H9 (cell line): ENCODE measurements around the gene DOCK10. TPM values are rescaled to one million over a fixed set of nuclear protein-coding genes. Genes with fewer than 3 reads are reported as not detected.

Source experiments
- DNase-seq: peaks from one replicate; pipeline ENCODE4 v3.0.0-alpha.2; 2017
- H2AFZ ChIP-seq: one replicate; pipeline ENCODE4 v1.6.1; 2013; ENCODE audit warnings: mild to moderate bottlenecking, low read length, control low read depth, moderate library complexity
- H2AK5ac ChIP-seq: 2 replicates; pipeline ENCODE4 v1.6.1; 2013; ENCODE audit warnings: low read length, control low read depth, mixed read lengths; ENCODE audit not compliant: insufficient read length
- H2BK120ac ChIP-seq: one replicate; pipeline ENCODE4 v1.6.1; 2013; ENCODE audit warnings: low read depth, mild to moderate bottlenecking, low read length, control low read depth, inconsistent platforms; ENCODE audit not compliant: poor library complexity, severe bottlenecking
- H2BK12ac ChIP-seq: 2 replicates; pipeline ENCODE4 v1.6.1; 2013; ENCODE audit warnings: low read length, control low read depth, mixed read lengths, low read depth; ENCODE audit not compliant: insufficient read length
- H2BK15ac ChIP-seq: 2 replicates; pipeline ENCODE4 v1.6.1; 2013; ENCODE audit warnings: low read depth, low read length, control low read depth
- H2BK20ac ChIP-seq: one replicate; pipeline ENCODE4 v1.6.1; 2013; ENCODE audit warnings: low read depth, mild to moderate bottlenecking, low read length, control low read depth, inconsistent platforms; ENCODE audit not compliant: poor library complexity, severe bottlenecking
- H2BK5ac ChIP-seq: 2 replicates; pipeline ENCODE4 v1.6.1; 2013; ENCODE audit warnings: low read length, control low read depth, mixed read lengths; ENCODE audit not compliant: insufficient read length
- H3K14ac ChIP-seq: 2 replicates; pipeline ENCODE4 v1.6.1; 2013; ENCODE audit warnings: low read length, control low read depth; ENCODE audit not compliant: insufficient read depth
- H3K18ac ChIP-seq: 2 replicates; pipeline ENCODE4 v1.6.1; 2013; ENCODE audit warnings: low read depth, mild to moderate bottlenecking, mixed read lengths, low read length, control low read depth; ENCODE audit not compliant: insufficient read length
- H3K23ac ChIP-seq: 2 replicates; pipeline ENCODE4 v1.6.1; 2013; ENCODE audit warnings: low read length, control low read depth, mixed read lengths, low read depth; ENCODE audit not compliant: insufficient read length
- H3K23me2 ChIP-seq: 2 replicates; pipeline ENCODE4 v1.6.1; 2013; ENCODE audit warnings: low read depth, mild to moderate bottlenecking, mixed read lengths, low read length, control low read depth; ENCODE audit not compliant: insufficient read length, poor library complexity, severe bottlenecking
- H3K27ac ChIP-seq: 2 replicates; pipeline ENCODE4 v1.5.1; 2013; ENCODE audit warnings: low read length, control low read depth, mixed read lengths, low read depth; ENCODE audit not compliant: insufficient read length
- H3K27me3 ChIP-seq: 2 replicates; pipeline ENCODE4 v1.6.1; 2013; ENCODE audit warnings: low read length, control low read depth, inconsistent platforms; ENCODE audit not compliant: insufficient read depth
- H3K4ac ChIP-seq: 2 replicates; pipeline ENCODE4 v1.6.1; 2013; ENCODE audit warnings: low read depth, mild to moderate bottlenecking, control low read depth, inconsistent platforms, low read length, moderate library complexity
- H3K4me1 ChIP-seq: 2 replicates; pipeline ENCODE4 v1.6.1; 2013; ENCODE audit warnings: low read length, control low read depth, inconsistent platforms; ENCODE audit not compliant: insufficient read depth
- H3K4me2 ChIP-seq: 2 replicates; pipeline ENCODE4 v1.6.1; 2013; ENCODE audit warnings: low read length, control low read depth, mixed read lengths; ENCODE audit not compliant: insufficient read length, insufficient read depth
- H3K56ac ChIP-seq: 2 replicates; pipeline ENCODE4 v1.6.1; 2013; ENCODE audit warnings: low read depth, mild to moderate bottlenecking, mixed read lengths, low read length, control low read depth; ENCODE audit not compliant: insufficient read length
- H3K79me1 ChIP-seq: 2 replicates; pipeline ENCODE4 v1.6.1; 2013; ENCODE audit warnings: low read depth, mild to moderate bottlenecking, moderate library complexity, low read length, control low read depth, inconsistent platforms; ENCODE audit not compliant: insufficient read depth, poor library complexity, severe bottlenecking
- H3K79me2 ChIP-seq: 2 replicates; pipeline ENCODE4 v1.6.1; 2013; ENCODE audit warnings: low read length, control low read depth, inconsistent platforms; ENCODE audit not compliant: insufficient read depth
- H3K9ac ChIP-seq: 2 replicates; pipeline ENCODE4 v1.6.1; 2013; ENCODE audit warnings: low read length, control low read depth, mixed read lengths; ENCODE audit not compliant: insufficient read length; ENCODE audit errors: extremely low read depth
- H3K9me3 ChIP-seq: one replicate; pipeline ENCODE4 v1.6.1; 2013; ENCODE audit warnings: low read depth, low read length, inconsistent platforms; ENCODE audit not compliant: control insufficient read depth
- H3T11ph ChIP-seq: one replicate; pipeline ENCODE4 v1.6.1; 2013; ENCODE audit warnings: mild to moderate bottlenecking, low read length, control low read depth, inconsistent platforms
- H4K20me1 ChIP-seq: one replicate; pipeline ENCODE4 v1.6.1; 2013; ENCODE audit not compliant: control insufficient read depth, insufficient read length, insufficient read depth
- H4K5ac ChIP-seq: 2 replicates; pipeline ENCODE4 v1.6.1; 2013; ENCODE audit warnings: low read depth, mild to moderate bottlenecking, mixed read lengths, low read length, control low read depth; ENCODE audit not compliant: insufficient read length
- H4K8ac ChIP-seq: replicated peaks from 2 replicates; pipeline ENCODE4 v1.6.1; 2013; ENCODE audit warnings: low read length, control low read depth, mixed read lengths, low read depth; ENCODE audit not compliant: insufficient read length
- H4K91ac ChIP-seq: 2 replicates; pipeline ENCODE4 v1.6.1; 2013; ENCODE audit warnings: low read depth, mild to moderate bottlenecking, moderate library complexity, mixed read lengths, low read length, control low read depth; ENCODE audit not compliant: insufficient read length
- H3K27ac Mint-ChIP-seq, 3 experiments: 2 replicates in 2 of 3; 3 replicates in 1 of 3; pipeline ENCODE4 v1.8.0; 2020 to 2021; ENCODE audit warnings: mixed read lengths in 3 of 3, mild to moderate bottlenecking in 1 of 3, moderate library complexity in 1 of 3
- H3K27me3 Mint-ChIP-seq: 2 replicates; pipeline ENCODE4 v1.8.0; 2021; ENCODE audit warnings: low read depth, mild to moderate bottlenecking, moderate library complexity, mixed read lengths
- H3K36me3 Mint-ChIP-seq, 3 experiments: 2 replicates in 2 of 3; 3 replicates in 1 of 3; pipeline ENCODE4 v1.8.0; 2020 to 2021; ENCODE audit warnings: low read depth in 3 of 3, mixed read lengths in 3 of 3; ENCODE audit not compliant: insufficient read depth in 1 of 3
- H3K4me1 Mint-ChIP-seq, 2 experiments: 2 replicates each; pipeline ENCODE4 v1.8.0; 2020; ENCODE audit warnings: mixed read lengths in 2 of 2
- H3K4me3 Mint-ChIP-seq, 2 experiments: 2 replicates in 1 of 2; 3 replicates in 1 of 2; pipeline ENCODE4 v1.8.0; 2020 to 2021; ENCODE audit warnings: mild to moderate bottlenecking in 2 of 2, mixed read lengths in 2 of 2, moderate library complexity in 1 of 2
- H3K9me3 Mint-ChIP-seq, 2 experiments: 2 replicates in 1 of 2; 3 replicates in 1 of 2; pipeline ENCODE4 v1.8.0; 2020; ENCODE audit warnings: mild to moderate bottlenecking in 2 of 2, mixed read lengths in 2 of 2, moderate library complexity in 1 of 2
- CTCF ChIP-seq: fragments of 200-600 bp; sonication (generic); conservative IDR thresholded peaks from 3 replicates; pipeline ENCODE4 v1.8.0; 2021; ENCODE audit warnings: antibody characterized with exemption, mild to moderate bottlenecking
- WGBS: extraction: QIAGEN DNeasy Blood & Tissue Kit; methylation state at CpG from one replicate; pipeline ENCODE4 v1.1.7; 2013; ENCODE audit warnings: missing lambda C conversion rate, low lambda C conversion rate, mixed read lengths; ENCODE audit not compliant: insufficient read length; ENCODE audit errors: extremely low coverage; 5-methylcytosine and 5-hydroxymethylcytosine counted together
- total RNA-seq: library from RNA; stranded (reverse); gene quantifications from 2 replicates; pipeline ENCODE4 v1.2.1, GENCODE V29; 2021

The DOCK10 gene
- total RNA-seq, 1 experiment from 2014 or later = 0.79 TPM

GRCh38 chr2:225086915-225087314 is 44.6 kb upstream of the DOCK10 start:
- Histone ChIP-seq H4K20me1 (no peaks in the 10 kb centered on the region), H2BK5ac (no peak overlapping the region), H3T11ph (no peak overlapping the region), H3K27ac (no peak overlapping the region), H2AFZ (no peak overlapping the region), H3K27me3 (no peaks in the 10 kb centered on the region), H2BK20ac (no peak overlapping the region), H2BK120ac (no peak overlapping the region), H3K9me3 (no peaks in the 10 kb centered on the region), H4K91ac (no peak overlapping the region), H4K8ac (no peak overlapping the region), H3K79me2 (no peaks in the 10 kb centered on the region), H2BK15ac (no peak overlapping the region), H2AK5ac (no peak overlapping the region), H3K4me2 (no peak overlapping the region), H3K14ac (no peak overlapping the region), H3K79me1 (no peaks in the 10 kb centered on the region), H2BK12ac (no peak overlapping the region), H3K4me1 (no peaks in the 10 kb centered on the region; the same call in 1 of the 2 replicates), H3K56ac (no peak overlapping the region), H3K9ac (no peak overlapping the region), H4K5ac (no peak overlapping the region), H3K18ac (no peak overlapping the region), H3K23ac (no peak overlapping the region), H3K4ac (no peak overlapping the region), H3K23me2 (no peaks in the 10 kb centered on the region)
- TF ChIP-seq CTCF = no peak
- DNase-seq = no peak
- no peak overlapping the region for H3K4me3 Mint-ChIP-seq
- no CpG with 5 or more reads among the region's 5 CpGs for WGBS
- no peaks in the 10 kb centered on the region for H3K27me3 Mint-ChIP-seq
- no peaks in the 10 kb centered on the region for H3K4me1 Mint-ChIP-seq
- no peak overlapping the region for H3K27ac Mint-ChIP-seq
- H3K9me3 Mint-ChIP-seq = no peaks in the 10 kb centered on the region
- H3K36me3 Mint-ChIP-seq = no peaks in the 10 kb centered on the region
